HPDE6-E6E7 (cell line): Measurements from ENCODE around the gene SGTA.

ENCODE experiments used
- DNase-seq: peaks from one replicate; pipeline ENCODE4 v3.0.0; 2011; ENCODE audit warnings: missing footprints; ENCODE audit errors: extremely low spot score

Gene SGTA

DNA sequence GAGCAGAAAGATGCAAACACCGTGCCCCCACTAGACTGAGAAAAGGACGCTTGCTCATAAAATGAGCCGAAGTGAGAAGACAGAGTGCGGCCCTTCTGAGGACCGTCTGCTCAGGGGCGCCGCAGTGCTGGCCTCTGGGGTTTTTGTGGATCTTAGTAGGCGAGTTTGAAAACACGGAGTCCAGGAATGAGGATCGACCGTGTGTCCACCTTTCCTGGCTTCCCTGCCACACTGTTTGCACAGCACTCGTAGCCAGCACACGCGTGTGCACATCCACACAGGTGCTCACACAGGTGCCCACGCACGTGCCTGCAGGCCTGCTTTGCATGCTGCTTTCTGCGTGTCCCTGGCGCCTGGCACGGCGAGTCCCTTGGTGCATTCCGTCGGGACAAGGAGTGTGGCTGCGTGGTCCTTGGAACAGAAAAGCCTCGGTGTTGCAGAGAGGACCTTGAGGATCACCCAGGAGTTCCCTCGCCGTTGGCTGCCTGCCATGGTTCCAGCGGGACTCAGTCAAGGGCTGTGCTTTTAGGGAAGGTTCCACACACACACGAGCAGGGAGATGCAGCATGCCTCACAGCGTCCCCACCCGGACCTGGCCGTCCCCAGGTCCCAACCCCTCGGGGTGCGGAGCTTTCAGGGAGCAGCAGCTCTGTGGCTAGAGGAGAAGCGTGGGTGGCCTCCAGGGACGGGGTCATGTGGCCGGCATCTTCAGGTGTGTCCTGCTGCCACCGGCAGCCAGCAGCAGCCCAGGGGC, 26.5 kb upstream of the SGTA start:
- DNase-seq, result no peak

DNA sequence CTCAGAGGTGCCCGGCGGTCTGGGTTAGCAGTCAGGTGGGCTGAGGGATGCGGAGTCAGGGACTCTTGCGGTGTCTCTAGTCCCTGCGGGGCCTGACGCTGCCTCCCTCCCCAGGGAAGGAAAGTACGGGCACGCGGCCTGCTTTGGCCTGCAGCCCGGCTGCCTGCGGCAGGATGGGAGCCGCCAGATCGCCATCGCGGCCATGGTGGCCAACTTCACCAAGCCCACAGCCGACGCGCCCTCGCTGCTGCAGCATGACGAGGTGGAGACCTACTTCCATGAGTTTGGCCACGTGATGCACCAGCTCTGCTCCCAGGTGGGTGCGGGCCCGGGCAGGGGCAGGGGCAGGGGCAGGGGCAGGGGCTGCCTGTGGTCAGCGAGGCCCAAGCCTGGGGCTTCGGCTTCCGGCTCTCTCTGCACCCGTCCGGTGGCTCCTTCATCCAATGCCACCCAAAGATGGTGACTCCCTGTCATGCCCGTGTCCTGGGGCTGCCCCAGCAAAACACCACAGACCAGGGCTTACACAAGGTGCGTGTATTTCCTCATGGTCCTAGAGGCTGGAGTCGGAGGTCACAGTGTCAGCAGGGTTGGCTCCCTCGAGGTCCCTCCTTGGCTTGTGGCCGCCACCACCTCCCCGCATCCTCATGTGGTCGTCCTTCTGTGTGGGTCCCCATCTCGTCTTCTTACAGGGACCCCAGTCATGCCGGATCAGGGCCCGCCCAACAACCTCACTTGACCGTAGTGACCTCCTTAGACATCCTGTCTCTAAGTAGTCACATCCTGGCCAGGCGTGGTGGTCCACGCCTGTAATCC, 25.3 kb upstream of the SGTA start:
- DNase-seq, result no peak

DNA sequence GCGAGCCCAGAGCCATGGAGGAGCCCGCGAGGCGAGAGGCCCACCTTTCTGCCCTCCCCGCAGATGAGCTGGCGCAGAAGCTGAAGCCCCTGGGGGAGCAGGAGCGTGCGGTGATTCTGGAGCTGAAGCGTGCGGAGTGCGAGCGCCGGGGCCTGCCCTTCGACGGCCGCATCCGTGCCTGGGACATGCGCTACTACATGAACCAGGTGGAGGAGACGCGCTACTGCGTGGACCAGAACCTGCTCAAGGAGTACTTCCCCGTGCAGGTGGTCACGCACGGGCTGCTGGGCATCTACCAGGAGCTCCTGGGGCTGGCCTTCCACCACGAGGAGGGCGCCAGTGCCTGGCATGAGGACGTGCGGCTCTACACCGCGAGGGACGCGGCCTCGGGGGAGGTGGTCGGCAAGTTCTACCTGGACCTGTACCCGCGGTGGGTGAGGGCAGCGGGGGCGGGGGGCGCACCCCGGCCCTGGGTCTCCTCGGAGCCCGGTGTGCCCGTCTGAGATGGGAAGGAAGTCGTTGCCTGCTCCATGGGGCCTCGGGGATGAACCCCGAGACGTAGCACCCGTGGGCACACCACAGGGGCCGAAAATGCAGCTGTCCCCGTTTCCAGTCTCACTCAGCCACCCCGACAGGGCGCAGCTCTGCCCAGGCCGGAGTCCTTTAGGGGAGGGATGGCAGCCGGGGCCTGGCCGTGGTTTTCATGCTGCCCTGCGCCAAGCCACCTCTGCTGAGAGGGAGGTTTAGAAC, 24.5 kb upstream of the SGTA start:
- no peak for DNase-seq

- DNase-seq, result no peak
Observed at GRCh38 chr19:2806736-2807378, 23.8 kb upstream of the SGTA start.

- DNase-seq, result no peak
Observed at GRCh38 chr19:2805991-2806649, 23.0 kb upstream of the SGTA start.

DNA sequence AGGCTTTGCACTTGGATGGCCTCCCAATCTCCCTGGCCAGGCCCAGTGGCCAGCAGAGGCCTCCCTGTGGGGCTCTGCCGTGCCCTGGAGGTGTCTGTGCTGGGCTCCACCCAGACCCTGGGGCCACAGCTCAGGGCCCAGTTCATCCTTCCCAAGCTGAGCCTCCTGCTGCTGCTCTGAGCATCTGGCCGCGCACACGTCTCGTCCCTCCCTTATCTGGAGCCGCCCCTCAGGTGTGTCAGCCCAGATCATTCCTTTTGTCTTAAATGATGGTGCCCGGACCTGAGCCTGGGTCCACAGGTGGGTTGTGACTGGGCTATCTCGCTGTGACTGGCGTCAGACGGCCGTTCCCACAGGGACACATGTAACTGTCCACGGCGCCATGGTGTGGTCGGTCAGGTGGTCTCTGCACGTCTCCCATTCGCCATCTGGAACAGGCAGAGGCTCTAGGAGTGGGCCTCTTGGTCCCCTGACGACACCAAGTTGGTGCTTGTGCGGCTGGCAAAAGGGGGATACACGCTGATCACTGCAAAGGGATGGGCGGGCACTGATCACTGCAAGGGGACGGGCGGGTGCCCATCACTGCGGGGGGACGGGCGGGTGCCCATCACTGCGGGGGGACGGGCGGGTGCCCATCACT, 22.3 kb upstream of the SGTA start:
- no peak for DNase-seq

GRCh38 chr19:2804156-2805004, 21.3 kb upstream of the SGTA start:
- no peak for DNase-seq

GRCh38 chr19:2803486-2804155, 20.5 kb upstream of the SGTA start:
- DNase-seq, result no peak

DNA sequence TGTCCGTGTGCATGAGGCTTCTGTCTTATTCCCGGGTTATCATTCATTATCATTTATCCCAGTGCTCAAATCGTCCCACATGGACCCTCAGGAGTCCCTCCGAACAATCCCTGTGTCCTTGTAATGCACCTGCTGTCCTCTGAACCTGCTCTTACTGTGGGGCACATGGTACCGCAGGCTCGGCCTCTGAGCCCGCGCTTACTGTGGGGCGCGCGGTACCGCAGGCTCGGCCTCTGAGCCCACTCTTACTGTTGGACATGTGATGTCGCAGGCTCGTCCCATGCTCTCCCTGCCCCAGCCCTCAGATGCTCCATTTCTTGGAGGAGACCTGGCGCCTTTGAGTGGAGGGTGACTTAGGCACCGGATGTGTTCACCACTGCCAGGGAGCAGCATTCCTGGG, 19.8 kb upstream of the SGTA start:
- no peak for DNase-seq

- no peak for DNase-seq
Observed at GRCh38 chr19:2800506-2800905, 17.4 kb upstream of the SGTA start.

- no peak for DNase-seq
Observed at GRCh38 chr19:2799273-2800020, 16.4 kb upstream of the SGTA start.

DNA sequence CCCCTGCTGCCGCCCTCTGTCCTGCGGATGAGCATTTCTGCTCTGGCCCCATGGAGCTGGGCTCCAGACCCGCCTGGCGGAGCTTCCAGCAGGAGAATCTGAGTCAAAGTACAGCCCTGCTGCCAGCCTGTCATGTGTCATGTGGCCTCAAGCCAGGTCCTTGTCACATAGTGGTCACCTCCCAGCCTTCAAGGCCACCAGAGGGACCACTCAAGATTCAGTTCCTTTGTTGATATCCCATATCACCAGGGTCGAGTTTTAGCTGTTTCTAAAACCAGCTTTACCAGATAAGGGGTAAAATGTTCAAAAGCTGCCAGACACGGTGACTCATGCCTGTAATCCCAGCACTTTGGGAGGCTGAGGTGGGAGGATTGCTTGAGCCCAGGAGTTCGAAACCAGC, 15.7 kb upstream of the SGTA start:
- no peak for DNase-seq

GRCh38 chr19:2798158-2798685, 15.1 kb upstream of the SGTA start:
- no peak for DNase-seq

DNA sequence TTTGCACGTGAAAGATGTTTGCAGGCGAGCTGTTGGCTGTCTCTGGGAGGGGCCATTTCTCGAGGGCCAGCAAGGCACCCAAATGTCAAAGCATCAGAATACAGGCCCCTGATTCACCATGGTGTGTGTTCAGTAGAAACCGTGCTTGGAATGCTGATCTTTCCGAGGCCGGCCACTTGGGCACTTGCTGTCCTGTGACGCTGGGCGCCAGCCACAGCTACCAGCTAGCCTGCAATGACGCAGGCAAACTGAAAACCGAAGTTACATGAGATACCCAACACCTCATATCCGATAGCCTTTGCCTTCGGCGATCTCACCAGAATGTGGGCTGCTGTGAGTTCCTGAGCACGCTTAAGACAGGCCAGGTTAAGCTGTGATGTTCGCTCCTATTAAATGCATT, 14.2 kb upstream of the SGTA start:
- no peak for DNase-seq

GRCh38 chr19:2796659-2797266, 13.7 kb upstream of the SGTA start:
- no peak for DNase-seq

DNA sequence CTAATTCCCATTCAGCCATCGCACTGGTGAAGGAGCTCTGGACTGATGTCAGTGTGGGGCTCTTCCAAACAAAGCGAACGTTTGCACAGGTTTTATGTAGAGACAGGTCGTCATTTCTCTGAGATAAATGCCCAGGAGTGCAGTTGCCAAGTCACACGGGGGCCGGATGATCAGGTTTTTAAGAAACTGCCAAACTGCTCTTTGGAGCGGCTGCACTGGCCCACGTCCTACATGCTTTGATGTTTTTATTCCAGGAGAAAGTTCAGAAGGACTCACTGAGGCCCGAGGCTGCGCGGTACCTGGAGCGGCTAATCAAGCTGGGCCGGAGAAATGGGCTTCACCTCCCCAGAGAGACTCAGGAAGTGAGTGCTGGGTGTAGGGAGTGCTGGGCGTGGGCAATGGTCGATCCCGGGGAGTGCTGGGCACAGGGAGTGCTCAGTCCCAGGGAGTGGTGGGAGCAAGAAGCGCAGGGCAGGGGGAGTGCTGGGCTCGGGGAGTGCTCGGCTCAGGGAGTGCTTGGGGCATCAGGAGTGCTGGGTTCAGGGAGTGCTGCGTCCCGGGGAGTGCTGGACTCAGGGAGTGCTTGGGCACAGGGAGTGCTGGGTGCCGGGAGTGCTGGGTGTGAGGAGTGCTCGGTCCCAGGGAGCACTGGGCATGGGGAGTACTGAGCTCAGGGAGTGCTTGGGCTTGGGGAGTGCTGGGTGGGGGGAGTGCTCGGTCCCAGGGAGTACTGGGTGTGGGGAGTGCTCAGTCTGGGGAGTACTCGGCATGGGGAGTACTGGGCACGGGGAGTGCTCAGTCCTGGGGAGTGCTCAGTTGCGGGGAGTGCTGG, 13.0 kb upstream of the SGTA start:
- DNase-seq, result no peak

- DNase-seq, result no peak
Observed at GRCh38 chr19:2793577-2793976, 10.5 kb upstream of the SGTA start.
